ENCODE results near the gene LAMC3.

- TF ChIP-seq POLR2AphosphoS5 (IDR thresholded peaks at IDR 0.05; ENCODE audit: low read depth, low read length) (no peak), POLR2A (IDR thresholded peaks at IDR 0.05; ENCODE audit: low read depth, low read length) (no peak), SPI1 (IDR thresholded peaks at IDR 0.05; ENCODE audit: low read depth, low read length) (no peak)
Measured at GRCh38 chr9:131142160-131142559, 133.2 kb downstream of the LAMC3 start.
